ENCODE measurements around the gene COQ4.

- TF ChIP-seq RAD21 (IDR thresholded peaks at IDR 0.05 in 1 of 2, conservative IDR thresholded peaks at IDR 0.05 in 1 of 2; ENCODE audit: low read depth in 2 of 2, low read length in 2 of 2) = no peak
- no peak for TF ChIP-seq KDM1A (IDR thresholded peaks at IDR 0.05; ENCODE audit: borderline replicate concordance, low read length)
- no peak for TF ChIP-seq CTCF (IDR thresholded peaks at IDR 0.05; ENCODE audit: control extremely low read depth in 1 of 3, insufficient read depth in 1 of 3, low read depth in 1 of 3, low read length in 3 of 3)
- no peak for TF ChIP-seq CBX8 (IDR thresholded peaks at IDR 0.05; ENCODE audit: borderline replicate concordance, low read depth, low read length)
Observed at GRCh38 chr9:128298535-128299482, 23.8 kb upstream of the COQ4 start.
